Common myeloid progenitor, CD34-positive (primary cell): ENCODE results near the gene FAM227A.
"Not testable (repeated sequence)": the region's sequence is repeated elsewhere in the genome, so short reads cannot be mapped to it uniquely, and the experiment has no call there.

Source experiments
- CTCF ChIA-PET: fragments of 350-600 bp; sonication (Branson Sonifier 250); formaldehyde crosslinking; loops from one replicate; lab custom pipeline; 2021; ENCODE audit warnings: antibody characterized with exemption; lab: Charles Lee
- POLR2A ChIA-PET: fragments of 350-600 bp; sonication (Branson Sonifier 250); formaldehyde crosslinking; loops from one replicate; lab custom pipeline; 2021; ENCODE audit warnings: antibody characterized with exemption; lab: Charles Lee
- DNase-seq, 3 donors: peaks; one replicate each; pipeline versions ENCODE4 v3.0.0 to v3.0.0-alpha.2; 2013
- H3K27ac ChIP-seq, 2 experiments: 1 replicate in 1 of 2; 2 replicates in 1 of 2; pipeline ENCODE4 v1.7.0; 2013; ENCODE audit warnings: inconsistent platforms in 2 of 2, low read length in 2 of 2, mild to moderate bottlenecking in 2 of 2, low read depth in 1 of 2, moderate library complexity in 1 of 2; ENCODE audit not compliant: severe bottlenecking in 2 of 2, insufficient read depth in 1 of 2, poor library complexity in 1 of 2
- H3K27me3 ChIP-seq, 5 experiments: replicated peaks in 2 of 5; 1 replicate in 3 of 5; 2 replicates in 2 of 5; pipeline versions ENCODE4 v1.6.1 to v1.7.0; 2013; ENCODE audit warnings: low read length in 4 of 5, mild to moderate bottlenecking in 2 of 5, moderate library complexity in 2 of 5, inconsistent platforms in 1 of 5; ENCODE audit not compliant: insufficient read depth in 5 of 5, control insufficient read depth in 4 of 5
- H3K36me3 ChIP-seq, 4 experiments: 1 replicate in 2 of 4; 2 replicates in 2 of 4; pipeline versions ENCODE4 v1.6.1 to v1.7.0; 2013; ENCODE audit warnings: low read length in 3 of 4, control low read depth in 1 of 4, mild to moderate bottlenecking in 1 of 4; ENCODE audit not compliant: control insufficient read depth in 4 of 4, insufficient read depth in 4 of 4
- H3K4me1 ChIP-seq, 4 experiments: 1 replicate in 3 of 4; 2 replicates in 1 of 4; pipeline versions ENCODE4 v1.6.1 to v1.7.1; 2013; ENCODE audit warnings: low read length in 3 of 4, mild to moderate bottlenecking in 3 of 4, control low read depth in 1 of 4, inconsistent platforms in 1 of 4, moderate library complexity in 1 of 4; ENCODE audit not compliant: control insufficient read depth in 4 of 4, insufficient read depth in 4 of 4; ENCODE audit errors: control extremely low read depth in 1 of 4
- H3K4me3 ChIP-seq, 7 experiments: 1 replicate in 4 of 7; 2 replicates in 3 of 7; pipeline versions ENCODE4 v1.5.1 to v1.7.0; 2013; ENCODE audit warnings: mild to moderate bottlenecking in 7 of 7, low read length in 6 of 7, moderate library complexity in 6 of 7, inconsistent platforms in 2 of 7, low read depth in 2 of 7, control low read depth in 1 of 7; ENCODE audit not compliant: insufficient read depth in 4 of 7, control insufficient read depth in 1 of 7; ENCODE audit errors: extremely low read depth in 1 of 7
- H3K9me3 ChIP-seq, 5 experiments: 1 replicate in 4 of 5; 2 replicates in 1 of 5; pipeline versions ENCODE4 v1.6.1 to v1.7.1; 2013; ENCODE audit warnings: low read length in 4 of 5, mild to moderate bottlenecking in 2 of 5, inconsistent platforms in 1 of 5, low read depth in 1 of 5, moderate library complexity in 1 of 5; ENCODE audit not compliant: control insufficient read depth in 4 of 5, insufficient read depth in 2 of 5; ENCODE audit errors: control extremely low read depth in 1 of 5
- WGBS: methylation state at CpG from one replicate; pipeline ENCODE4 v1.1.5; 2013; ENCODE audit not compliant: insufficient coverage; 5-methylcytosine and 5-hydroxymethylcytosine counted together

Gene FAM227A

GRCh38 chr22:38645430-38645829 lies 10.8 kb downstream of the FAM227A start:
- POLR2A ChIA-PET: no interaction called here
- Histone ChIP-seq H3K27me3 (no peaks in the 10 kb centered on the region), H3K9me3 (no peaks in the 10 kb centered on the region), H3K27ac (no peak overlapping the region), H3K36me3 (no peaks in the 10 kb centered on the region), H3K4me3 (no peak overlapping the region), H3K4me1 (no peaks in the 10 kb centered on the region)
- DNase-seq: no peak
- WGBS: 100% methylated on average over 6 of the region's 6 CpGs
- CTCF ChIA-PET: no interaction called here

- CTCF ChIA-PET, H3K9me3 ChIP-seq, POLR2A ChIA-PET, H3K36me3 ChIP-seq, H3K4me1 ChIP-seq, H3K4me3 ChIP-seq, H3K27me3 ChIP-seq, DNase-seq, H3K27ac ChIP-seq: not testable (repeated sequence)
- WGBS: 96% methylated on average over 2 of the region's 5 CpGs
Observed at GRCh38 chr22:38644245-38644644, 11.9 kb downstream of the FAM227A start.

GRCh38 chr22:38641476-38642040 lies 14.6 kb downstream of the FAM227A start:
- Histone ChIP-seq H3K4me1 (peaks cover 0 to 3% (median 0%) of the 10 kb centered on the region in 4 experiments), H3K9me3 (no peaks in the 10 kb centered on the region), H3K27me3 (no peaks in the 10 kb centered on the region), H3K27ac (no peak overlapping the region), H3K4me3 (no peak overlapping the region), H3K36me3 (no peaks in the 10 kb centered on the region)
- WGBS: 96% methylated on average over 4 of the region's 13 CpGs
- ChIA-PET CTCF (no interaction called here), POLR2A (interaction anchor here (0.6 kb wide), 1 partner anchor 763 kb away, joined by 3 read pairs; no protein-coding TSS in a partner anchor)
- DNase-seq: no peak

GRCh38 chr22:38638728-38639127 lies 17.5 kb downstream of the FAM227A start:
- Histone ChIP-seq H3K4me3 (peak overlapping the region in 1 of 7 experiments; percentile 6), H3K9me3 (no peaks in the 10 kb centered on the region), H3K27ac (no peak overlapping the region), H3K36me3 (no peaks in the 10 kb centered on the region), H3K27me3 (no peaks in the 10 kb centered on the region), H3K4me1 (peaks cover 0 to 3% (median 0%) of the 10 kb centered on the region in 4 experiments)
- 92% methylated on average over 2 of the region's 3 CpGs for WGBS
- no peak for DNase-seq
- CTCF ChIA-PET: interaction anchor here (1.1 kb wide), 1 partner anchor 127 kb away, joined by 3 read pairs; no protein-coding TSS in a partner anchor
- POLR2A ChIA-PET: no interaction called here

- 95% methylated on average over 2 of the region's 2 CpGs for WGBS
- ChIA-PET POLR2A (no interaction called here), CTCF (interaction anchor here (1.1 kb wide), 2 partner anchors 14 to 126 kb away, joined by 3 read pairs; no protein-coding TSS in a partner anchor)
Observed at GRCh38 chr22:38638216-38638615, 18.0 kb downstream of the FAM227A start.

GRCh38 chr22:38632528-38632927 lies 23.7 kb downstream of the FAM227A start:
- Histone ChIP-seq H3K9me3 (no peaks in the 10 kb centered on the region), H3K4me3 (no peak overlapping the region), H3K4me1 (peaks cover 0 to 7% (median 2%) of the 10 kb centered on the region in 4 experiments), H3K27me3 (no peaks in the 10 kb centered on the region), H3K27ac (no peak overlapping the region), H3K36me3 (no peaks in the 10 kb centered on the region)
- ChIA-PET POLR2A (no interaction called here), CTCF (no interaction called here)
- 100% methylated on average over 2 of the region's 3 CpGs for WGBS
- no peak for DNase-seq

More at GRCh38 chr22:38638216-38638615, 18.0 kb downstream of the FAM227A start:
- Histone ChIP-seq H3K27ac (no peak overlapping the region), H3K36me3 (no peaks in the 10 kb centered on the region), H3K9me3 (no peaks in the 10 kb centered on the region), H3K4me3 (no peak overlapping the region), H3K27me3 (no peaks in the 10 kb centered on the region), H3K4me1 (peaks cover 0 to 3% (median 0%) of the 10 kb centered on the region in 4 experiments)
- no peak for DNase-seq

- H3K9me3 ChIP-seq: no peaks in the 10 kb centered on the region
- H3K4me1 ChIP-seq: peaks cover 0 to 7% (median 2%) of the 10 kb centered on the region in 4 experiments
- H3K27ac ChIP-seq: no peak overlapping the region
- H3K36me3 ChIP-seq: no peaks in the 10 kb centered on the region
- 78% methylated on average over 9 of the region's 9 CpGs for WGBS
- H3K4me3 ChIP-seq: no peak overlapping the region
- POLR2A ChIA-PET: no interaction called here
- CTCF ChIA-PET: no interaction called here
- no peaks in the 10 kb centered on the region for H3K27me3 ChIP-seq
- no peak for DNase-seq
Observed at GRCh38 chr22:38631724-38632123, 24.5 kb downstream of the FAM227A start.
